Gastrocnemius medialis (tissue), 4 donors: Measurements from ENCODE around the gene COL27A1.

Experiments
- CTCF ChIP-seq, 5 experiments: fragments of 450-650 bp in 3 of 5; fragments of 200-600 bp in 2 of 5; sonication (generic) in 2 of 5; IDR thresholded peaks in 4 of 5; conservative IDR thresholded peaks in 1 of 5; 1 replicate in 4 of 5; 2 replicates in 1 of 5; pipeline ENCODE4 v1.5.1; 2016 to 2019; ENCODE audit warnings: antibody characterized with exemption in 5 of 5, mild to moderate bottlenecking in 3 of 5, moderate library complexity in 3 of 5
- POLR2A ChIP-seq, 2 donors: fragments of 450-650 bp; IDR thresholded peaks; one replicate each; pipeline ENCODE4 v1.6.1; 2017; ENCODE audit warnings: antibody characterized with exemption in 2 of 2, mild to moderate bottlenecking in 2 of 2, moderate library complexity in 2 of 2

GRCh38 chr9:114149181-114149580 lies 6.2 kb upstream of the COL27A1 start:
- TF ChIP-seq CTCF (IDR thresholded peaks at IDR 0.05 in 4 of 5, conservative IDR thresholded peaks at IDR 0.05 in 1 of 5): no peak
- no peak for TF ChIP-seq POLR2A (IDR thresholded peaks at IDR 0.05)
